Osteocyte (in vitro differentiated cells): ENCODE measurements around the gene NME3. TPM values are rescaled to one million over a fixed set of nuclear protein-coding genes. Genes with fewer than 3 reads are reported as not detected.

Source experiments
- DNase-seq: peaks from one replicate; pipeline ENCODE4 v3.0.0; 2021; ENCODE audit warnings: mixed read lengths; ENCODE audit not compliant: unreplicated experiment; ENCODE audit errors: extremely low spot score
- H3K27ac Mint-ChIP-seq: one replicate; pipeline ENCODE4 v1.8.0; 2021; ENCODE audit warnings: mild to moderate bottlenecking, mixed read lengths; ENCODE audit not compliant: unreplicated experiment
- H3K27me3 Mint-ChIP-seq: one replicate; pipeline ENCODE4 v1.8.0; 2021; ENCODE audit warnings: mixed read lengths; ENCODE audit not compliant: unreplicated experiment
- H3K36me3 Mint-ChIP-seq: one replicate; pipeline ENCODE4 v1.8.0; 2021; ENCODE audit warnings: mixed read lengths; ENCODE audit not compliant: unreplicated experiment
- H3K4me1 Mint-ChIP-seq: one replicate; pipeline ENCODE4 v1.8.0; 2021; ENCODE audit warnings: mixed read lengths; ENCODE audit not compliant: unreplicated experiment
- H3K4me3 Mint-ChIP-seq: one replicate; pipeline ENCODE4 v1.8.0; 2021; ENCODE audit warnings: mild to moderate bottlenecking, moderate library complexity, mixed read lengths; ENCODE audit not compliant: unreplicated experiment
- H3K9me3 Mint-ChIP-seq: one replicate; pipeline ENCODE4 v1.8.0; 2021; ENCODE audit warnings: mixed read lengths; ENCODE audit not compliant: unreplicated experiment
- CTCF ChIP-seq: fragments of 200-600 bp; sonication (generic); IDR thresholded peaks from 2 replicates; pipeline ENCODE4 v1.5.0; 2021; ENCODE audit warnings: antibody characterized with exemption, mild to moderate bottlenecking, moderate library complexity
- total RNA-seq: library from RNA; stranded (reverse); gene quantifications from 2 replicates; pipeline ENCODE4 v1.2.1, GENCODE V29; 2021

NME3 gene
- total RNA-seq, 1 donor from 2014 or later: 45.8 TPM

GRCh38 chr16:1794221-1794871, 23.0 kb upstream of the NME3 start:
- Mint-ChIP-seq H3K27me3 (no peaks in the 10 kb centered on the region), H3K4me1 (no peaks in the 10 kb centered on the region), H3K36me3 (peaks cover 4% of the 10 kb centered on the region), H3K9me3 (peaks cover 4% of the 10 kb centered on the region), H3K4me3 (no peak overlapping the region), H3K27ac (no peak overlapping the region)
- DNase-seq: no peak
- no peak for TF ChIP-seq CTCF

DNA sequence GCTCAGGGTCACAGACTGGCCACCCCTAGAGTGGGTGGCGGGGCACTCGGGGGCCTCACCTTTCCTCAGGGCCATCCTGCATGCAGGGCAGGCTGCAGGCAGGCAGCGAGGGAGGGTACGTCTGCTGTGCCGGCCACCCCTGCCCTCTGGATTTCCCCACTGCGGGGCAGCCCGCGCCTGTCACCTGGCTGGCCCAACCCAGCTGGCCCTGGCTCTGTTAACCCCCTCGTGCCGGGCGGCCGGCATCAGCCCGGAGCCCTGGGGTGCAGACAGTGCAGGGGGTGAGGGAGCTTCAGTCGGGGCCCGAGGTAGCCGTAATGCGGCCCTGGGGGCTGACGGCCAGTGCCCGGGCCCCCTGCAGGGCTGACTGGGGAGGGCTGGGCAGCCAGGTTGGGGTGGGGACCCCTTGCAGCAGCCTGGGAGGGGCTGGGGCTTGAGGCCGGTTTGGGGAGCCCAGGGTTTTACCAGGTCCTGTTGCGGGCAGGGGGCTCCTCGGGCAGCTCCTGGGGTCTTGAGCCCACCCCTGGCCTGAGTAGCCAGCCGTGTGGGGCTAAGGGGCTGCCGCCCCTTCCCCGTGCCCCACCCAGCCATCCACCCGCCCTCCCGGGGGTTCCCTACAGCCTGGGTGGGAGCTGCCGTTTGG, 22.4 kb upstream of the NME3 start, which contains the start of gene IGFALS:
IGFALS (minus strand) TSS at position 128 of the 643 bp plus-strand sequence; CDS start at position 75, 53 bp downstream.
- Mint-ChIP-seq H3K4me3 (no peak within 1 kb of the TSS), H3K27ac (no peak within 1 kb of the TSS), H3K27me3 (no peaks in the 10 kb centered on the region), H3K9me3 (no peaks in the 10 kb centered on the region), H3K36me3 (peaks cover 7% of the 10 kb centered on the region), H3K4me1 (no peaks in the 10 kb centered on the region)
- TF ChIP-seq CTCF: no peak
- peak; percentile 84 for DNase-seq

GRCh38 chr16:1792836-1793577, 21.7 kb upstream of the NME3 start:
- H3K27me3 Mint-ChIP-seq: no peaks in the 10 kb centered on the region
- DNase-seq: peak; percentile 82
- TF ChIP-seq CTCF: no peak
- no peak overlapping the region for H3K27ac Mint-ChIP-seq
- H3K4me3 Mint-ChIP-seq: no peak overlapping the region
- no peaks in the 10 kb centered on the region for H3K4me1 Mint-ChIP-seq
- H3K36me3 Mint-ChIP-seq: peaks cover 7% of the 10 kb centered on the region
- H3K9me3 Mint-ChIP-seq: no peaks in the 10 kb centered on the region

DNA sequence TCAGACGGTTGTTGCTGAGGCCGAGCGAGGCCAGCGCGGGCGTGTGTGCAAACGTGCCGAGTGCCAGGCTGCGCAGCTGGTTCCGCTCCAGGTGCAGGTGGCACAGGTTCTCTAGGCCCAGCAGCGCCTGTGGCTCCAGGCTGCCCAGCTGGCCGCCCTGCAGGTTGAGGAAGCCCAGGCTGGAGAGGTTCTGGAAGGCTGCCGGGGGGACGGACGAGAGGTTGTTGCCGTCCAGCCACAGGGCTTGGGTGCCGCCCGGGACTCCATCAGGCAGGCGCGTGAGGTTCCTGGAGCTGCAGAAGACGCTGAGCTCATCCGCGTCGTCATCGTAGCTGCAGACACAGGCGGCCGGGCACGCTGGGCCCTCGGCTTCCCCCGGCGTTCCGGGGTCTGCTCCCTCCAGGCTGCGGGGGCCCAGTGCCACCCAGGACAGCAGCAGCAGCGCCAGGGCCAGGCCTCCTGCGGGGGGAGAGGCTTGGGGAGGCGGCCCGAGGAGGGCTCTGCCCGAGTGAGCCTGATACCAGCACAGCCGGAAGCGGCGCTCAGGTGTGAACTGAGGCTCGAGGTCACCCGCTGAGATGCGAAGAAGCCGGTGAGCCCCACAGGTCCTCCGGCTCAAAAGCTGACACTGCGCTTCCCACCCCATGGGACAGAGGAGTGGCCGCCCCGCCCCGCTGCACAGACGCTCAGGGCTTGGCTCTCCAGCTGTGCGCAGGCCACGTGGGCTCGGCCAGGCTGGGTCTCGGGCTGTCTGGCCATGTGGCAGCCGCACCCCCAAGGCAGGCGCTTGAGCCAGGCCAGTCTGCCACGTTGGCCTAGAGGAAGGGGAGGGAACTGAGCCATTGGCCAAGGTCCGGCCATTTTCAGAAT, 20.8 kb upstream of the NME3 start:
- H3K36me3 Mint-ChIP-seq: peaks cover 4% of the 10 kb centered on the region
- TF ChIP-seq CTCF: no peak
- H3K9me3 Mint-ChIP-seq: no peaks in the 10 kb centered on the region
- no peak overlapping the region for H3K27ac Mint-ChIP-seq
- H3K4me1 Mint-ChIP-seq: no peaks in the 10 kb centered on the region
- DNase-seq: peak; percentile 84
- no peak overlapping the region for H3K4me3 Mint-ChIP-seq
- H3K27me3 Mint-ChIP-seq: no peaks in the 10 kb centered on the region
